Transverse colon (tissue), 4 donors: ENCODE results near the gene ADGRL2. TPM values are rescaled to one million over a fixed set of nuclear protein-coding genes. Genes with fewer than 3 reads are reported as not detected.

Experiments used
- DNase-seq: peaks from one replicate; pipeline ENCODE4 v3.0.0-alpha.2; 2019
- H3K27ac ChIP-seq, 4 donors: fragments of 200-600 bp; sonication (generic); 2 replicates each; pipeline ENCODE4 v1.5.1; 2016 to 2018; ENCODE audit warnings: inconsistent platforms in 4 of 4
- H3K27me3 ChIP-seq: fragments of 200-600 bp; sonication (generic); 2 replicates; pipeline ENCODE4 v1.5.1; 2017; ENCODE audit warnings: inconsistent platforms
- H3K36me3 ChIP-seq, 4 donors: fragments of 200-600 bp; sonication (generic); 2 replicates each; pipeline ENCODE4 v1.5.1; 2017 to 2019; ENCODE audit warnings: inconsistent platforms in 4 of 4
- H3K4me1 ChIP-seq, 4 donors: fragments of 200-600 bp; sonication (generic); 2 replicates each; pipeline ENCODE4 v1.5.1; 2017 to 2020; ENCODE audit warnings: inconsistent platforms in 4 of 4
- H3K4me3 ChIP-seq, 4 donors: fragments of 200-600 bp; sonication (generic); 1 replicate in 1 of 4; 2 replicates in 3 of 4; pipeline versions ENCODE4 v1.5.1 to v1.6.1; 2017 to 2019; ENCODE audit warnings: inconsistent platforms in 4 of 4
- H3K9me3 ChIP-seq, 2 donors: fragments of 200-600 bp; sonication (generic); 2 replicates each; pipeline ENCODE4 v1.5.1; 2017 to 2019; ENCODE audit warnings: inconsistent platforms in 2 of 2
- CTCF ChIP-seq, 5 experiments: fragments of 200-600 bp in 3 of 5; fragments of 450-650 bp in 2 of 5; sonication (generic) in 3 of 5; IDR thresholded peaks; 1 replicate in 2 of 5; 2 replicates in 3 of 5; pipeline ENCODE4 v1.5.1; 2016 to 2017; ENCODE audit warnings: antibody characterized with exemption in 5 of 5, inconsistent platforms in 3 of 5, mild to moderate bottlenecking in 2 of 5, moderate library complexity in 1 of 5
- EP300 ChIP-seq: sonication (generic); formaldehyde crosslinking; IDR thresholded peaks from one replicate; pipeline ENCODE4 v1.6.1; 2017; ENCODE audit warnings: antibody characterized with exemption, low read depth
- POLR2A ChIP-seq: fragments of 450-650 bp; IDR thresholded peaks from one replicate; pipeline ENCODE4 v1.6.1; 2016; ENCODE audit warnings: antibody characterized with exemption, mild to moderate bottlenecking, moderate library complexity
- POLR2AphosphoS5 ChIP-seq, 3 donors: sonication (generic); formaldehyde crosslinking; IDR thresholded peaks; one replicate each; pipeline ENCODE4 v1.6.1; 2016; ENCODE audit warnings: antibody characterized with exemption in 3 of 3
- WGBS, 2 donors: methylation state at CpG; one replicate each; pipeline ENCODE4 v1.1.5; 2018; ENCODE audit warnings: low coverage in 1 of 2; 5-methylcytosine and 5-hydroxymethylcytosine counted together
- in situ Hi-C, 4 donors: fragments of 200-750 bp; cut with MboI; loops; one replicate each; pipeline versions ENCODE4 v1.15.0 to v1.15.1; 2017; ENCODE audit warnings: low sequenced_read_pairs in 3 of 4, low pct_ligation_motif_present in 1 of 4, low pct_unique_long_range_greater_than_20kb in 1 of 4
- intact Hi-C: fragments of 100-400 bp; cut with DNase I; formaldehyde crosslinking; loops from one replicate; pipeline ENCODE4 v1.15.1; 2023; ENCODE audit warnings: low total_unique reads
- total RNA-seq, 4 donors: library from RNA; depleted of rRNA; stranded (reverse); fragments of >200 nt; gene quantifications; one replicate each; pipeline ENCODE4 v1.1.0, GENCODE V29; 2016

Gene ADGRL2
- total RNA-seq, 4 donors from 2014 or later, result 11.5 to 16.5 (median 14.1) TPM

DNA sequence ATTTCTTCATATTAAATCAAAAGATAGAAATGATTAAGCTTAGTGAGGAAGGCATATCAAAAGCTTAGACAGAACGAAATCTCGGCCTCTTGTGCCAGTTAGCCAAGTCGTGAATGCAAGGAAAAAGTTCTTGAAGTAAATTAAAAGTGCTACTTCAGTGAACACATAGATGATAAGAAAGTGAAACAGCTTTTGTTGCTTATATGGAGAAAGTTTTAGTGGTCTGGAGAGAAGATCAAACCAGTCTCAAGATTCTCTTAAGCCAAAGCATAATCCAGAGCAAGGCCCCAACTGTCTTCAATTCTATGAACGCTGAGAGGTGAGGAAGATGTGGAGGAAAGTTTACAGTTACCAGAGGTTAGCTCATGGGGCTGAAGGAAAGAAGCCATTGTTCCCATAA is 88.4 kb downstream of the ADGRL2 start:
- no peaks in the 10 kb centered on the region for H3K9me3 ChIP-seq
- in situ Hi-C loops (no loop called here), intact Hi-C loops (no loop called here)
- no peak for DNase-seq
- WGBS, 2 donors, result 92 to 93% methylated on average over 4 of the region's 4 CpGs
- H3K27me3 ChIP-seq, result no peaks in the 10 kb centered on the region
- peaks cover 0 to 7% (median 1%) of the 10 kb centered on the region in 4 donors for H3K4me1 ChIP-seq
- H3K4me3 ChIP-seq, result no peak overlapping the region
- no peak overlapping the region for H3K27ac ChIP-seq
- H3K36me3 ChIP-seq, result no peaks in the 10 kb centered on the region
- TF ChIP-seq POLR2AphosphoS5 (IDR thresholded peaks at IDR 0.05) (no peak), POLR2A (no peak), CTCF (IDR thresholded peaks at IDR 0.05) (no peak), EP300 (no peak)

- WGBS, 2 donors, result 77 to 86% methylated on average over 2 of the region's 2 CpGs
- Histone ChIP-seq H3K36me3 (no peaks in the 10 kb centered on the region), H3K27me3 (no peaks in the 10 kb centered on the region), H3K4me3 (no peak overlapping the region), H3K4me1 (peaks cover 0 to 4% (median 0%) of the 10 kb centered on the region in 4 donors), H3K27ac (no peak overlapping the region), H3K9me3 (no peaks in the 10 kb centered on the region)
- intact Hi-C loops (no loop called here), in situ Hi-C loops (no loop called here)
- no peak for TF ChIP-seq POLR2AphosphoS5 (IDR thresholded peaks at IDR 0.05)
- no peak for TF ChIP-seq CTCF (IDR thresholded peaks at IDR 0.05)
- no peak for TF ChIP-seq EP300
- TF ChIP-seq POLR2A, result no peak
- DNase-seq, result no peak
Measured at GRCh38 chr1:81894867-81895266, 94.1 kb downstream of the ADGRL2 start.

GRCh38 chr1:81899214-81899821 is 98.6 kb downstream of the ADGRL2 start:
- in situ Hi-C loops, result no loop called here
- TF ChIP-seq CTCF (IDR thresholded peaks at IDR 0.05) (no peak), EP300 (no peak), POLR2AphosphoS5 (IDR thresholded peaks at IDR 0.05) (no peak), POLR2A (no peak)
- Histone ChIP-seq H3K4me3 (no peak overlapping the region), H3K4me1 (peaks cover 0 to 4% (median 0%) of the 10 kb centered on the region in 4 donors), H3K27me3 (no peaks in the 10 kb centered on the region), H3K9me3 (no peaks in the 10 kb centered on the region), H3K27ac (no peak overlapping the region), H3K36me3 (no peaks in the 10 kb centered on the region)
- intact Hi-C loops, result no loop called here
- 85 to 90% methylated on average over 5 of the region's 5 CpGs for WGBS, 2 donors
- no peak for DNase-seq

DNA sequence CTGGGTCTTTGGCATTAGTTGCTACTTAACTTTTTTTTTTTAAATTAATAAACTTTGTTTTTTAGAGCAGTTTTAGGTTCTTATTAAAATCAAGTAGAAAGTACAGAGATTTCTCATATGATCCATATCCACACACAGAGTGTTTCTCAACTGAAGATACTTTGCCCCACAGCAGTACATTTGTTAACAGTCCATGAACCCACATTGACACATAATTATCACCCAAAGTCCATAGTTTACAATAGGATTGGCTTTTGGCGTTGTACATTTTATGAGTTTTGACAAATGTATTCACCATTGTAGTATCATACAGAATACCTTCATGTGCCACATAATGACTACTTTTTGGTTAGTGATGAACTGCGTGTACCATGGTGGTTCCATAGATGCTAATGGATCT is 106.8 kb downstream of the ADGRL2 start:
- 61 to 100% methylated on average over 1 to 2 of the region's 2 CpGs for WGBS, 2 donors

DNA sequence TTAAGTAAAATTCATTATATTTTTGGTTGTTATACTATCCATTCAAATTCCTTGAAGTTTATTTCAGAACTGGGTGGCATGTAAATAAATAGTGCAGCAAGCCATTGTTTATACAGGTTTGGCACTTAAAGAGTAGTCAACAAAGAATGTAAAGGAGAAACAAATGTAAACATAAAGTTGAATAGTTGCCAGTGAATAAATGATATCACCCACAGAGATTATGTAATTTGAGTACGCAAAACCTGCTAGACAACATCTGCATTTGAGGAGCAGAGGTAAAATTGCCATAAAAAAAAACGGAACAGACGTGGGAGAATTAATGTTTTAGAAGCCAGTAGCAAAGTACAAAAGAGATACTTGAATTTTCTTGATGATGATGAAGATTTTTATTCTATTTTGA is 111.6 kb downstream of the ADGRL2 start:
- Histone ChIP-seq H3K27me3 (no peaks in the 10 kb centered on the region), H3K4me1 (peaks cover 0 to 5% (median 0%) of the 10 kb centered on the region in 4 donors), H3K36me3 (no peaks in the 10 kb centered on the region), H3K9me3 (no peaks in the 10 kb centered on the region), H3K27ac (no peak overlapping the region), H3K4me3 (no peak overlapping the region)
- TF ChIP-seq POLR2AphosphoS5 (IDR thresholded peaks at IDR 0.05) (no peak), EP300 (no peak), POLR2A (no peak), CTCF (IDR thresholded peaks at IDR 0.05) (no peak)
- in situ Hi-C loops (no loop called here), intact Hi-C loops (no loop called here)
- no peak for DNase-seq
- 33 to 62% methylated on average over 3 of the region's 3 CpGs for WGBS, 2 donors

More for the DNA sequence above, 106.8 kb downstream of the ADGRL2 start:
- Histone ChIP-seq H3K27ac (no peak overlapping the region), H3K9me3 (no peaks in the 10 kb centered on the region), H3K4me1 (peaks cover 0 to 4% (median 0%) of the 10 kb centered on the region in 4 donors), H3K27me3 (no peaks in the 10 kb centered on the region), H3K4me3 (no peak overlapping the region), H3K36me3 (no peaks in the 10 kb centered on the region)
- TF ChIP-seq POLR2AphosphoS5 (IDR thresholded peaks at IDR 0.05), result peak in 1 of 3 donors; percentile 14
- no peak for TF ChIP-seq POLR2A
- in situ Hi-C loops (no loop called here), intact Hi-C loops (no loop called here)
- no peak for DNase-seq
